H9 (cell line): Measurements from ENCODE around the gene TRPM3. TPM values are rescaled to one million over a fixed set of nuclear protein-coding genes. Genes with fewer than 3 reads are reported as not detected.

ENCODE experiments used
- DNase-seq: peaks from one replicate; pipeline ENCODE4 v3.0.0-alpha.2; 2017
- H2AFZ ChIP-seq: one replicate; pipeline ENCODE4 v1.6.1; 2013; ENCODE audit warnings: mild to moderate bottlenecking, low read length, control low read depth, moderate library complexity
- H2AK5ac ChIP-seq: 2 replicates; pipeline ENCODE4 v1.6.1; 2013; ENCODE audit warnings: low read length, control low read depth, mixed read lengths; ENCODE audit not compliant: insufficient read length
- H2BK120ac ChIP-seq: one replicate; pipeline ENCODE4 v1.6.1; 2013; ENCODE audit warnings: low read depth, mild to moderate bottlenecking, low read length, control low read depth, inconsistent platforms; ENCODE audit not compliant: poor library complexity, severe bottlenecking
- H2BK12ac ChIP-seq: 2 replicates; pipeline ENCODE4 v1.6.1; 2013; ENCODE audit warnings: low read length, control low read depth, mixed read lengths, low read depth; ENCODE audit not compliant: insufficient read length
- H2BK15ac ChIP-seq: 2 replicates; pipeline ENCODE4 v1.6.1; 2013; ENCODE audit warnings: low read depth, low read length, control low read depth
- H2BK20ac ChIP-seq: one replicate; pipeline ENCODE4 v1.6.1; 2013; ENCODE audit warnings: low read depth, mild to moderate bottlenecking, low read length, control low read depth, inconsistent platforms; ENCODE audit not compliant: poor library complexity, severe bottlenecking
- H2BK5ac ChIP-seq: 2 replicates; pipeline ENCODE4 v1.6.1; 2013; ENCODE audit warnings: low read length, control low read depth, mixed read lengths; ENCODE audit not compliant: insufficient read length
- H3K14ac ChIP-seq: 2 replicates; pipeline ENCODE4 v1.6.1; 2013; ENCODE audit warnings: low read length, control low read depth; ENCODE audit not compliant: insufficient read depth
- H3K18ac ChIP-seq: 2 replicates; pipeline ENCODE4 v1.6.1; 2013; ENCODE audit warnings: low read depth, mild to moderate bottlenecking, mixed read lengths, low read length, control low read depth; ENCODE audit not compliant: insufficient read length
- H3K23ac ChIP-seq: 2 replicates; pipeline ENCODE4 v1.6.1; 2013; ENCODE audit warnings: low read length, control low read depth, mixed read lengths, low read depth; ENCODE audit not compliant: insufficient read length
- H3K23me2 ChIP-seq: 2 replicates; pipeline ENCODE4 v1.6.1; 2013; ENCODE audit warnings: low read depth, mild to moderate bottlenecking, mixed read lengths, low read length, control low read depth; ENCODE audit not compliant: insufficient read length, poor library complexity, severe bottlenecking
- H3K27ac ChIP-seq: 2 replicates; pipeline ENCODE4 v1.5.1; 2013; ENCODE audit warnings: low read length, control low read depth, mixed read lengths, low read depth; ENCODE audit not compliant: insufficient read length
- H3K27me3 ChIP-seq: 2 replicates; pipeline ENCODE4 v1.6.1; 2013; ENCODE audit warnings: low read length, control low read depth, inconsistent platforms; ENCODE audit not compliant: insufficient read depth
- H3K4ac ChIP-seq: 2 replicates; pipeline ENCODE4 v1.6.1; 2013; ENCODE audit warnings: low read depth, mild to moderate bottlenecking, control low read depth, inconsistent platforms, low read length, moderate library complexity
- H3K4me1 ChIP-seq: 2 replicates; pipeline ENCODE4 v1.6.1; 2013; ENCODE audit warnings: low read length, control low read depth, inconsistent platforms; ENCODE audit not compliant: insufficient read depth
- H3K4me2 ChIP-seq: 2 replicates; pipeline ENCODE4 v1.6.1; 2013; ENCODE audit warnings: low read length, control low read depth, mixed read lengths; ENCODE audit not compliant: insufficient read length, insufficient read depth
- H3K56ac ChIP-seq: 2 replicates; pipeline ENCODE4 v1.6.1; 2013; ENCODE audit warnings: low read depth, mild to moderate bottlenecking, mixed read lengths, low read length, control low read depth; ENCODE audit not compliant: insufficient read length
- H3K79me1 ChIP-seq: 2 replicates; pipeline ENCODE4 v1.6.1; 2013; ENCODE audit warnings: low read depth, mild to moderate bottlenecking, moderate library complexity, low read length, control low read depth, inconsistent platforms; ENCODE audit not compliant: insufficient read depth, poor library complexity, severe bottlenecking
- H3K79me2 ChIP-seq: 2 replicates; pipeline ENCODE4 v1.6.1; 2013; ENCODE audit warnings: low read length, control low read depth, inconsistent platforms; ENCODE audit not compliant: insufficient read depth
- H3K9ac ChIP-seq: 2 replicates; pipeline ENCODE4 v1.6.1; 2013; ENCODE audit warnings: low read length, control low read depth, mixed read lengths; ENCODE audit not compliant: insufficient read length; ENCODE audit errors: extremely low read depth
- H3K9me3 ChIP-seq: one replicate; pipeline ENCODE4 v1.6.1; 2013; ENCODE audit warnings: low read depth, low read length, inconsistent platforms; ENCODE audit not compliant: control insufficient read depth
- H3T11ph ChIP-seq: one replicate; pipeline ENCODE4 v1.6.1; 2013; ENCODE audit warnings: mild to moderate bottlenecking, low read length, control low read depth, inconsistent platforms
- H4K20me1 ChIP-seq: one replicate; pipeline ENCODE4 v1.6.1; 2013; ENCODE audit not compliant: control insufficient read depth, insufficient read length, insufficient read depth
- H4K5ac ChIP-seq: 2 replicates; pipeline ENCODE4 v1.6.1; 2013; ENCODE audit warnings: low read depth, mild to moderate bottlenecking, mixed read lengths, low read length, control low read depth; ENCODE audit not compliant: insufficient read length
- H4K8ac ChIP-seq: replicated peaks from 2 replicates; pipeline ENCODE4 v1.6.1; 2013; ENCODE audit warnings: low read length, control low read depth, mixed read lengths, low read depth; ENCODE audit not compliant: insufficient read length
- H4K91ac ChIP-seq: 2 replicates; pipeline ENCODE4 v1.6.1; 2013; ENCODE audit warnings: low read depth, mild to moderate bottlenecking, moderate library complexity, mixed read lengths, low read length, control low read depth; ENCODE audit not compliant: insufficient read length
- H3K27ac Mint-ChIP-seq, 3 experiments: 2 replicates in 2 of 3; 3 replicates in 1 of 3; pipeline ENCODE4 v1.8.0; 2020 to 2021; ENCODE audit warnings: mixed read lengths in 3 of 3, mild to moderate bottlenecking in 1 of 3, moderate library complexity in 1 of 3
- H3K27me3 Mint-ChIP-seq: 2 replicates; pipeline ENCODE4 v1.8.0; 2021; ENCODE audit warnings: low read depth, mild to moderate bottlenecking, moderate library complexity, mixed read lengths
- H3K36me3 Mint-ChIP-seq, 3 experiments: 2 replicates in 2 of 3; 3 replicates in 1 of 3; pipeline ENCODE4 v1.8.0; 2020 to 2021; ENCODE audit warnings: low read depth in 3 of 3, mixed read lengths in 3 of 3; ENCODE audit not compliant: insufficient read depth in 1 of 3
- H3K4me1 Mint-ChIP-seq, 2 experiments: 2 replicates each; pipeline ENCODE4 v1.8.0; 2020; ENCODE audit warnings: mixed read lengths in 2 of 2
- H3K4me3 Mint-ChIP-seq, 2 experiments: 2 replicates in 1 of 2; 3 replicates in 1 of 2; pipeline ENCODE4 v1.8.0; 2020 to 2021; ENCODE audit warnings: mild to moderate bottlenecking in 2 of 2, mixed read lengths in 2 of 2, moderate library complexity in 1 of 2
- H3K9me3 Mint-ChIP-seq, 2 experiments: 2 replicates in 1 of 2; 3 replicates in 1 of 2; pipeline ENCODE4 v1.8.0; 2020; ENCODE audit warnings: mild to moderate bottlenecking in 2 of 2, mixed read lengths in 2 of 2, moderate library complexity in 1 of 2
- CTCF ChIP-seq: fragments of 200-600 bp; sonication (generic); conservative IDR thresholded peaks from 3 replicates; pipeline ENCODE4 v1.8.0; 2021; ENCODE audit warnings: antibody characterized with exemption, mild to moderate bottlenecking
- WGBS: extraction: QIAGEN DNeasy Blood & Tissue Kit; methylation state at CpG from one replicate; pipeline ENCODE4 v1.1.7; 2013; ENCODE audit warnings: missing lambda C conversion rate, low lambda C conversion rate, mixed read lengths; ENCODE audit not compliant: insufficient read length; ENCODE audit errors: extremely low coverage; 5-methylcytosine and 5-hydroxymethylcytosine counted together
- total RNA-seq: library from RNA; stranded (reverse); gene quantifications from 2 replicates; pipeline ENCODE4 v1.2.1, GENCODE V29; 2021

The TRPM3 gene
- total RNA-seq, 1 experiment from 2014 or later: 10.3 TPM

- peaks cover 19 to 27% of the 10 kb centered on the region in 2 experiments for H3K4me1 Mint-ChIP-seq
- no CpG with 5 or more reads among the region's 4 CpGs for WGBS
Measured at GRCh38 chr9:70566751-70567150, 554.7 kb downstream of the TRPM3 start.

More at GRCh38 chr9:70566751-70567150, 554.7 kb downstream of the TRPM3 start:
- no peak overlapping the region for H4K5ac ChIP-seq
- peaks cover under 1% of the 10 kb centered on the region for H3K4me1 ChIP-seq
- Mint-ChIP-seq H3K9me3 (no peaks in the 10 kb centered on the region), H3K36me3 (no peaks in the 10 kb centered on the region), H3K27ac (peak overlapping the region in 1 of 3 experiments; percentile 64; a peak in 2 of 7 replicates), H3K27me3 (no peaks in the 10 kb centered on the region), H3K4me3 (no peak overlapping the region)
- DNase-seq: no peak
- H2AK5ac ChIP-seq: no peak overlapping the region
- H3K14ac ChIP-seq: peak overlapping the region; percentile 31; the same call in 1 of the 2 replicates
- no peaks in the 10 kb centered on the region for H3K79me2 ChIP-seq
- no peaks in the 10 kb centered on the region for H3K9me3 ChIP-seq
- H4K8ac ChIP-seq: no peak overlapping the region
- no peak overlapping the region for H3K23ac ChIP-seq
- H3K4me2 ChIP-seq: no peak overlapping the region
- H3K18ac ChIP-seq: no peak overlapping the region
- no peak overlapping the region for H2BK20ac ChIP-seq
- no peak overlapping the region for H4K91ac ChIP-seq
- H2BK15ac ChIP-seq: no peak overlapping the region
- no peak for TF ChIP-seq CTCF
- H2BK12ac ChIP-seq: no peak overlapping the region
- no peak overlapping the region for H3T11ph ChIP-seq
- no peak overlapping the region for H3K56ac ChIP-seq
- no peak overlapping the region for H2BK120ac ChIP-seq
- H3K27me3 ChIP-seq: no peaks in the 10 kb centered on the region
- no peak overlapping the region for H3K27ac ChIP-seq
- no peaks in the 10 kb centered on the region for H4K20me1 ChIP-seq
- no peaks in the 10 kb centered on the region for H3K79me1 ChIP-seq
- H2BK5ac ChIP-seq: no peak overlapping the region
- no peak overlapping the region for H3K4ac ChIP-seq
- H3K23me2 ChIP-seq: no peaks in the 10 kb centered on the region
- H2AFZ ChIP-seq: no peak overlapping the region
- H3K9ac ChIP-seq: no peak overlapping the region
